Panc1 (cell line): Measurements from ENCODE around the gene P2RY1. TPM values are rescaled to one million over a fixed set of nuclear protein-coding genes. Genes with fewer than 3 reads are reported as not detected.

ENCODE experiments used
- ATAC-seq: fragments of 200-7000 bp; cut with Tn5 transposase; 2 replicates; pipeline ENCODE4 v1.9.1; 2020; ENCODE audit warnings: mild to moderate bottlenecking, moderate library complexity
- BruUV-seq: library from RNA; stranded (reverse); fragments of 400-500 nt; replicated peaks from 2 replicates; lab custom pipeline; 2021; lab: Mats Ljungman, UMichigan
- CTCF ChIA-PET: fragments of 300-600 bp; sonication (Branson Sonifier 250); formaldehyde crosslinking; loops from one replicate; lab custom pipeline; 2022; ENCODE audit warnings: antibody characterized with exemption; lab: Charles Lee
- POLR2A ChIA-PET: fragments of 300-600 bp; sonication (Branson Sonifier 250); formaldehyde crosslinking; loops from one replicate; lab custom pipeline; 2022; ENCODE audit warnings: antibody characterized with exemption; lab: Charles Lee
- DNase-seq: peaks from one replicate; pipeline ENCODE4 v3.0.0-alpha.2; 2010; ENCODE audit warnings: low read depth, low spot score
- H3K27ac ChIP-seq: 2 replicates; pipeline ENCODE4 v1.5.1; 2011; ENCODE audit warnings: mild to moderate bottlenecking, low read length, inconsistent platforms
- H3K27me3 ChIP-seq: fragments of 200-500 bp; sonication (Bioruptor generic); 2 replicates; pipeline ENCODE4 v1.6.0; 2014; ENCODE audit warnings: low read length, inconsistent platforms; ENCODE audit not compliant: control insufficient read depth, insufficient read depth
- H3K36me3 ChIP-seq: fragments of 200-500 bp; sonication (Bioruptor generic); 2 replicates; pipeline ENCODE4 v1.5.1; 2014; ENCODE audit warnings: inconsistent platforms, mild to moderate bottlenecking, low read length, moderate library complexity; ENCODE audit not compliant: control insufficient read depth, insufficient read depth
- H3K4me1 ChIP-seq: 2 replicates; pipeline ENCODE4 v1.5.1; 2011; ENCODE audit warnings: inconsistent platforms, mild to moderate bottlenecking, low read length, moderate library complexity; ENCODE audit not compliant: control insufficient read depth, insufficient read depth
- H3K4me3 ChIP-seq, 2 experiments: 2 replicates each; pipeline ENCODE4 v1.5.1; 2011 to 2012; ENCODE audit warnings: low read depth in 2 of 2, low read length in 2 of 2, mild to moderate bottlenecking in 2 of 2, inconsistent platforms in 1 of 2, moderate library complexity in 1 of 2
- H3K9me3 ChIP-seq: fragments of 200-500 bp; sonication (Bioruptor generic); 2 replicates; pipeline ENCODE4 v1.5.1; 2014; ENCODE audit warnings: low read depth, mild to moderate bottlenecking, inconsistent platforms, low read length, moderate library complexity; ENCODE audit not compliant: control insufficient read depth, insufficient read depth
- POLR2AphosphoS5 ChIP-seq: IDR thresholded peaks from 2 replicates; pipeline ENCODE4 v1.6.1; 2012; ENCODE audit warnings: mild to moderate bottlenecking, low read depth, low read length, moderate library complexity
- SIN3A ChIP-seq: IDR thresholded peaks from 2 replicates; pipeline ENCODE4 v1.6.1; 2012; ENCODE audit warnings: low read depth, mild to moderate bottlenecking, low read length, moderate library complexity, borderline replicate concordance; ENCODE audit not compliant: insufficient read depth
- TCF7L2 ChIP-seq: IDR thresholded peaks from 2 replicates; pipeline ENCODE4 v1.6.1; 2011; ENCODE audit warnings: mild to moderate bottlenecking, low read depth, low read length, inconsistent platforms
- in situ Hi-C: cut with HindIII; loops from 2 replicates; pipeline ENCODE4 v1.10.0; 2016; ENCODE audit warnings: low sequenced_read_pairs, low pct_unique_long_range_greater_than_20kb
- intact Hi-C: fragments of 100-400 bp; cut with micrococcal nuclease; formaldehyde crosslinking; loops from one replicate; pipeline ENCODE4 v1.10.0; 2022; ENCODE audit not compliant: unreplicated experiment
- total RNA-seq: library from RNA; stranded (reverse); gene quantifications from one replicate; pipeline ENCODE4 v1.2.1, GENCODE V29; 2021; ENCODE audit not compliant: unreplicated experiment
- TF ChIP-seq, protein P1 (sequence below): fragments of 450-650 bp; IDR thresholded peaks from 2 replicates; pipeline ENCODE4 v1.5.1; 2017; ENCODE audit warnings: mild to moderate bottlenecking
- TF ChIP-seq, protein P2 (sequence below), 2 experiments: IDR thresholded peaks; 2 replicates each; pipeline ENCODE4 v1.6.1; 2011 to 2012; ENCODE audit warnings: low read depth in 2 of 2, control low read depth in 1 of 2, low read length in 1 of 2, mild to moderate bottlenecking in 1 of 2, moderate library complexity in 1 of 2; ENCODE audit not compliant: insufficient read depth in 1 of 2

Gene P2RY1
- total RNA-seq, 1 experiment from 2014 or later: 0.08 TPM

DNA sequence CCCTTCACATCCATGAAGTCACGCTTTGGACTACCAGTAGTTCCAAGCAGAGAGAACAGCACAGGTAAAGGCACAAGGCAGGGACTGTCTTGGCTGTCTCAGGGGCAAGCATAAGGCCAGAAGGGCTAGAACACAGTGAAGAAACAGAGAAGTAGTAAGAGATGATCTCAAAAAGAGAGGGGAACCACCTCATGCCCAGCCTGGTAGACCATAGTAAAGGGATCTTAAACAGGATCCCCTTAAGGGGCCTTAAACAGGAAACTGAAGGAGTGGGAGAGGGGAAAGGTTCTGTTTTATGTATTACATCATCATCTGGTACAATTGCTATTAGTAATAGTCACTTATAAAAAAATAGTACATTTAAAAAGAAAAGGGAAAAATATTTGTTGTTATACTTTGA, 25.8 kb downstream of the P2RY1 start:
- Histone ChIP-seq H3K36me3 (no peaks in the 10 kb centered on the region), H3K27me3 (no peaks in the 10 kb centered on the region), H3K27ac (no peak overlapping the region), H3K9me3 (no peaks in the 10 kb centered on the region), H3K4me3 (no peak overlapping the region), H3K4me1 (no peaks in the 10 kb centered on the region)
- ATAC-seq (no peak), DNase-seq (no peak)
- ChIA-PET CTCF (no interaction called here), POLR2A (no interaction called here)
- no TSS peak for BruUV-seq
- TF ChIP-seq SIN3A (no peak), POLR2AphosphoS5 (no peak), TCF7L2 (no peak)
- intact Hi-C loops: no loop called here
- in situ Hi-C loops: no loop called here

DNA sequence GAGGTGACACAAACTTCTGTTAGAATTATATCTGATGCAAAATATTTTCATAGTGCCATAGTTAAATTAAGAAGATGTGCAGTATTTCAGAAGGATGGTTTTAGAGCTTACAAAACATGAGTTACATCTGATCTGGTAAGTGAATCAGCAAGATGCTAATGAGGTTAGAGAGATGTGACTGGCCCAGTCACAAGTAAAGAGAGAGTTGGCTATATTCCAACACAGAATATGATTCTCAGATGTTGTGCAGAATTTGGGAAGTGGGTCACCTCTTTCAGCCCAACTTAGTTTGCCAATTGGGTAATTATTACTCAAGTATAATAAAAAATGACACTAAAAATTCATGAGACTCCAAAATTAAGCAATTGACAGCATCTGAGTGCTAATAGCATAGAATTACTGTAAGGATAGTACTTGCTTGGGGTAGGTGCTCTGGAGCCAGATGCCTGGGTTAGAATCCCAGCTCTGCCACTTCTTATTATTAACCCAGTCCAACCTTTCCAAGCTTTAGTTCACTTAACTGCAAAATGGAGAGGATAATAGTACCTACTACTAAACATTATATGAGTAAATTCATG, 30.8 kb downstream of the P2RY1 start:
- BruUV-seq: no TSS peak
- no peak overlapping the region for H3K4me3 ChIP-seq
- H3K9me3 ChIP-seq: no peaks in the 10 kb centered on the region
- H3K27ac ChIP-seq: no peak overlapping the region
- POLR2A ChIA-PET: no interaction called here
- H3K27me3 ChIP-seq: no peaks in the 10 kb centered on the region; the same call in 1 of the 2 replicates
- intact Hi-C loops (no loop called here), in situ Hi-C loops (no loop called here)
- CTCF ChIA-PET: no interaction called here
- H3K4me1 ChIP-seq: no peaks in the 10 kb centered on the region
- ATAC-seq (no peak), DNase-seq (no peak)
- TF ChIP-seq POLR2AphosphoS5 (no peak), TCF7L2 (no peak), SIN3A (no peak)
- TF ChIP-seq, protein P1, sequence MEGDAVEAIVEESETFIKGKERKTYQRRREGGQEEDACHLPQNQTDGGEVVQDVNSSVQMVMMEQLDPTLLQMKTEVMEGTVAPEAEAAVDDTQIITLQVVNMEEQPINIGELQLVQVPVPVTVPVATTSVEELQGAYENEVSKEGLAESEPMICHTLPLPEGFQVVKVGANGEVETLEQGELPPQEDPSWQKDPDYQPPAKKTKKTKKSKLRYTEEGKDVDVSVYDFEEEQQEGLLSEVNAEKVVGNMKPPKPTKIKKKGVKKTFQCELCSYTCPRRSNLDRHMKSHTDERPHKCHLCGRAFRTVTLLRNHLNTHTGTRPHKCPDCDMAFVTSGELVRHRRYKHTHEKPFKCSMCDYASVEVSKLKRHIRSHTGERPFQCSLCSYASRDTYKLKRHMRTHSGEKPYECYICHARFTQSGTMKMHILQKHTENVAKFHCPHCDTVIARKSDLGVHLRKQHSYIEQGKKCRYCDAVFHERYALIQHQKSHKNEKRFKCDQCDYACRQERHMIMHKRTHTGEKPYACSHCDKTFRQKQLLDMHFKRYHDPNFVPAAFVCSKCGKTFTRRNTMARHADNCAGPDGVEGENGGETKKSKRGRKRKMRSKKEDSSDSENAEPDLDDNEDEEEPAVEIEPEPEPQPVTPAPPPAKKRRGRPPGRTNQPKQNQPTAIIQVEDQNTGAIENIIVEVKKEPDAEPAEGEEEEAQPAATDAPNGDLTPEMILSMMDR: no peak
- TF ChIP-seq, protein P2, sequence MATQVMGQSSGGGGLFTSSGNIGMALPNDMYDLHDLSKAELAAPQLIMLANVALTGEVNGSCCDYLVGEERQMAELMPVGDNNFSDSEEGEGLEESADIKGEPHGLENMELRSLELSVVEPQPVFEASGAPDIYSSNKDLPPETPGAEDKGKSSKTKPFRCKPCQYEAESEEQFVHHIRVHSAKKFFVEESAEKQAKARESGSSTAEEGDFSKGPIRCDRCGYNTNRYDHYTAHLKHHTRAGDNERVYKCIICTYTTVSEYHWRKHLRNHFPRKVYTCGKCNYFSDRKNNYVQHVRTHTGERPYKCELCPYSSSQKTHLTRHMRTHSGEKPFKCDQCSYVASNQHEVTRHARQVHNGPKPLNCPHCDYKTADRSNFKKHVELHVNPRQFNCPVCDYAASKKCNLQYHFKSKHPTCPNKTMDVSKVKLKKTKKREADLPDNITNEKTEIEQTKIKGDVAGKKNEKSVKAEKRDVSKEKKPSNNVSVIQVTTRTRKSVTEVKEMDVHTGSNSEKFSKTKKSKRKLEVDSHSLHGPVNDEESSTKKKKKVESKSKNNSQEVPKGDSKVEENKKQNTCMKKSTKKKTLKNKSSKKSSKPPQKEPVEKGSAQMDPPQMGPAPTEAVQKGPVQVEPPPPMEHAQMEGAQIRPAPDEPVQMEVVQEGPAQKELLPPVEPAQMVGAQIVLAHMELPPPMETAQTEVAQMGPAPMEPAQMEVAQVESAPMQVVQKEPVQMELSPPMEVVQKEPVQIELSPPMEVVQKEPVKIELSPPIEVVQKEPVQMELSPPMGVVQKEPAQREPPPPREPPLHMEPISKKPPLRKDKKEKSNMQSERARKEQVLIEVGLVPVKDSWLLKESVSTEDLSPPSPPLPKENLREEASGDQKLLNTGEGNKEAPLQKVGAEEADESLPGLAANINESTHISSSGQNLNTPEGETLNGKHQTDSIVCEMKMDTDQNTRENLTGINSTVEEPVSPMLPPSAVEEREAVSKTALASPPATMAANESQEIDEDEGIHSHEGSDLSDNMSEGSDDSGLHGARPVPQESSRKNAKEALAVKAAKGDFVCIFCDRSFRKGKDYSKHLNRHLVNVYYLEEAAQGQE (IDR thresholded peaks at IDR 0.05; ENCODE audit: insufficient read depth in 1 of 2, low read depth in 2 of 2, low read length in 1 of 2): no peak
- H3K36me3 ChIP-seq: no peaks in the 10 kb centered on the region

DNA sequence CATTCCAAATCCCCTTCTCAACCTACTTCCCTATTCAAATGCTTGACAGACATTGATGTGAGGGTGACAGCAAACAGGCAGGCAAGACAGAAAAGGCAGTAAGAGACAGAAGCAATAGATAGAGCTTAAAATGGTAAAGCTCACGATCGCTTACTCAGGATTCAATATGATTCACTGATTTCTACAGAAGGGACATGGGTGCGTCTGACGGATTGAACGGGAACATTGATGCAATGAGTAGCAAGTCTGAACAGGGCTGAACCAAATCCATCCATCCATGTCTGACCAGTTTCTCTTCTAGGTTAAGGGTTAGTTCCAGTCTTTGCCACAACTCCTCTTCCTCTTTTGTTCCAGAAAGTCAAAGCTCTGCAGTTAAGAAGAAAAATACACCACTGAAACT, 35.1 kb downstream of the P2RY1 start:
- ChIA-PET CTCF (no interaction called here), POLR2A (no interaction called here)
- intact Hi-C loops (no loop called here), in situ Hi-C loops (no loop called here)
- H3K36me3 ChIP-seq: no peaks in the 10 kb centered on the region
- H3K27me3 ChIP-seq: no peaks in the 10 kb centered on the region; the same call in 1 of the 2 replicates
- no peaks in the 10 kb centered on the region for H3K9me3 ChIP-seq
- DNase-seq: no peak
- H3K4me3 ChIP-seq: no peak overlapping the region
- H3K27ac ChIP-seq: no peak overlapping the region
- no peaks in the 10 kb centered on the region for H3K4me1 ChIP-seq
- no peak for TF ChIP-seq SIN3A
- TF ChIP-seq, protein P1: no peak
- TF ChIP-seq, protein P2 (IDR thresholded peaks at IDR 0.05; ENCODE audit: insufficient read depth in 1 of 2, low read depth in 2 of 2, low read length in 1 of 2): no peak
- TF ChIP-seq TCF7L2: no peak
- TF ChIP-seq POLR2AphosphoS5: no peak
- no TSS peak for BruUV-seq
- no peak for ATAC-seq
